PC-3 (cell line): Measurements from ENCODE around the gene DRAXIN. TPM values are rescaled to one million over a fixed set of nuclear protein-coding genes. Genes with fewer than 3 reads are reported as not detected.
A peak's percentile ranks its signal among the peaks of the same experiment; 100 is the strongest.

Source experiments
- ATAC-seq: fragments of 200-7000 bp; cut with Tn5 transposase; 2 replicates; pipeline ENCODE4 v1.9.1; 2020; ENCODE audit warnings: mild to moderate bottlenecking, moderate library complexity
- BruUV-seq: library from RNA; stranded (reverse); fragments of 400-500 nt; replicated peaks from 2 replicates; lab custom pipeline; 2021; lab: Mats Ljungman, UMichigan
- CTCF ChIA-PET: fragments of 300-600 bp; sonication (Branson Sonifier 250); formaldehyde crosslinking; loops from one replicate; lab custom pipeline; 2022; ENCODE audit warnings: antibody characterized with exemption; lab: Charles Lee
- POLR2A ChIA-PET: fragments of 300-600 bp; sonication (Branson Sonifier 250); formaldehyde crosslinking; loops from one replicate; lab custom pipeline; 2022; ENCODE audit warnings: antibody characterized with exemption; ENCODE audit not compliant: unreplicated experiment; lab: Charles Lee
- DNase-seq: peaks from one replicate; pipeline ENCODE4 v3.0.0-alpha.2; 2015
- H2AFZ ChIP-seq: fragments of 300-600 bp; sonication (generic); 2 replicates; pipeline ENCODE4 v1.6.0; 2016; ENCODE audit warnings: antibody characterized with exemption, low read length
- H3F3A ChIP-seq: fragments of 300-600 bp; sonication (generic); one replicate; pipeline ENCODE4 v1.6.0; 2017; ENCODE audit warnings: antibody characterized with exemption, low read length, control low read depth, mild to moderate bottlenecking; ENCODE audit not compliant: unreplicated experiment
- H3K27ac ChIP-seq: fragments of 300-600 bp; sonication (generic); 2 replicates; pipeline ENCODE4 v1.5.1; 2016; ENCODE audit warnings: mild to moderate bottlenecking, low read length
- H3K27me3 ChIP-seq: fragments of 300-600 bp; sonication (generic); 2 replicates; pipeline ENCODE4 v1.6.1; 2016; ENCODE audit warnings: low read length, mixed read lengths
- H3K36me3 ChIP-seq: fragments of 300-600 bp; sonication (generic); 2 replicates; pipeline ENCODE4 v1.6.1; 2016; ENCODE audit warnings: low read depth, mixed run types, low read length, mixed read lengths
- H3K4me1 ChIP-seq: fragments of 300-600 bp; sonication (generic); 2 replicates; pipeline ENCODE4 v1.5.1; 2016; ENCODE audit warnings: low read length; ENCODE audit not compliant: insufficient read depth
- H3K4me2 ChIP-seq: fragments of 300-600 bp; sonication (generic); 2 replicates; pipeline ENCODE4 v1.6.0; 2016; ENCODE audit warnings: low read length
- H3K4me3 ChIP-seq: fragments of 300-600 bp; sonication (generic); 2 replicates; pipeline ENCODE4 v1.5.1; 2016; ENCODE audit warnings: mild to moderate bottlenecking, low read length, mixed read lengths
- H3K79me2 ChIP-seq: fragments of 300-600 bp; sonication (generic); 2 replicates; pipeline ENCODE4 v1.6.1; 2017; ENCODE audit warnings: low read length, mixed read lengths
- H3K9ac ChIP-seq: fragments of 300-600 bp; sonication (generic); 2 replicates; pipeline ENCODE4 v1.6.0; 2016; ENCODE audit warnings: mild to moderate bottlenecking, low read length
- H3K9me2 ChIP-seq: fragments of 300-600 bp; sonication (generic); replicated peaks from 2 replicates; pipeline ENCODE4 v1.6.1; 2016; ENCODE audit warnings: mixed run types, low read length, mixed read lengths
- H3K9me3 ChIP-seq: fragments of 300-600 bp; sonication (generic); 2 replicates; pipeline ENCODE4 v1.6.1; 2016; ENCODE audit warnings: low read length, mixed read lengths
- H4K20me1 ChIP-seq: fragments of 300-600 bp; sonication (generic); 2 replicates; pipeline ENCODE4 v1.6.1; 2016; ENCODE audit warnings: low read length, mixed read lengths
- EZH2 ChIP-seq: fragments of 300-600 bp; sonication (generic); IDR thresholded peaks from one replicate; pipeline ENCODE4 v1.6.1; 2017; ENCODE audit warnings: antibody characterized with exemption, mild to moderate bottlenecking, low read length; ENCODE audit not compliant: unreplicated experiment
- EZH2phosphoT487 ChIP-seq: fragments of 300-600 bp; sonication (generic); IDR thresholded peaks from 2 replicates; pipeline ENCODE4 v1.6.1; 2018; ENCODE audit warnings: mild to moderate bottlenecking, antibody characterized with exemption, low read length, borderline replicate concordance
- intact Hi-C: fragments of 100-400 bp; cut with micrococcal nuclease; formaldehyde crosslinking; loops from 2 replicates; pipeline ENCODE4 v1.9.0; 2023
- total RNA-seq: library from RNA; depleted of rRNA; stranded (reverse); fragments of >200 nt; gene quantifications from 2 replicates; pipeline ENCODE4 v1.2.3, GENCODE V29; 2014
- TF ChIP-seq, protein P1 (sequence below): fragments of 300-600 bp; sonication (generic); conservative IDR thresholded peaks from 2 replicates; pipeline ENCODE4 v1.5.1; 2017; ENCODE audit warnings: antibody characterized with exemption, low read depth, mild to moderate bottlenecking, low read length

DRAXIN gene
- total RNA-seq, 1 experiment from 2014 or later = 0.07 TPM

DNA sequence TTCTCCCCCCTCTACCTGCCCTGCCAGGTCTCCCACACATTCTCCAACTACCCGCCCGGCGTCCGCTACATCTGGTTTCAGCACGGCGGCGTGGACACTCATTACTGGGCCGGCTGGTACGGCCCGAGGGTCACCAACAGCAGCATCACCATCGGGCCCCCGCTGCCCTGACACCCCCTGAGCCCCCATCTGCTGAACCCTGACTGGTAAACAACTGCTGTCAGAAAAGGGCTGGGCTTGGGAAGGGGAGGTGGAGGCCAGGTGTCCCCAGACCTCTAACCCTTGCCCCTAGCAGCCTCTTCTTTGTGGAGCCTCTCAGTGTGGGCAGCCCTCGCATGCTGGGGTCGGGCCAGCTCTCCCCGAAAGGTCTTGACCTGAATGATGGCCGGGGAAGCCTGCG is 30.4 kb upstream of the DRAXIN start:
- Histone ChIP-seq H3K9me3 (no peaks in the 10 kb centered on the region), H3F3A (no peaks in the 10 kb centered on the region), H3K4me3 (no peak overlapping the region), H3K9me2 (no peaks in the 10 kb centered on the region), H3K4me1 (no peaks in the 10 kb centered on the region), H3K27me3 (no peaks in the 10 kb centered on the region), H2AFZ (no peak overlapping the region), H3K9ac (no peak overlapping the region), H3K79me2 (0 out of 2 replicates have a peak, but pooled peaks cover under 1% of the 10 kb centered on the region), H3K36me3 (no peaks in the 10 kb centered on the region), H4K20me1 (no peaks in the 10 kb centered on the region), H3K4me2 (no peak overlapping the region), H3K27ac (no peak overlapping the region)
- ATAC-seq (no peak), DNase-seq (no peak)
- intact Hi-C loops = no loop called here
- ChIA-PET CTCF (no interaction called here), POLR2A (no interaction called here)
- BruUV-seq = no TSS peak
- TF ChIP-seq, protein P1, sequence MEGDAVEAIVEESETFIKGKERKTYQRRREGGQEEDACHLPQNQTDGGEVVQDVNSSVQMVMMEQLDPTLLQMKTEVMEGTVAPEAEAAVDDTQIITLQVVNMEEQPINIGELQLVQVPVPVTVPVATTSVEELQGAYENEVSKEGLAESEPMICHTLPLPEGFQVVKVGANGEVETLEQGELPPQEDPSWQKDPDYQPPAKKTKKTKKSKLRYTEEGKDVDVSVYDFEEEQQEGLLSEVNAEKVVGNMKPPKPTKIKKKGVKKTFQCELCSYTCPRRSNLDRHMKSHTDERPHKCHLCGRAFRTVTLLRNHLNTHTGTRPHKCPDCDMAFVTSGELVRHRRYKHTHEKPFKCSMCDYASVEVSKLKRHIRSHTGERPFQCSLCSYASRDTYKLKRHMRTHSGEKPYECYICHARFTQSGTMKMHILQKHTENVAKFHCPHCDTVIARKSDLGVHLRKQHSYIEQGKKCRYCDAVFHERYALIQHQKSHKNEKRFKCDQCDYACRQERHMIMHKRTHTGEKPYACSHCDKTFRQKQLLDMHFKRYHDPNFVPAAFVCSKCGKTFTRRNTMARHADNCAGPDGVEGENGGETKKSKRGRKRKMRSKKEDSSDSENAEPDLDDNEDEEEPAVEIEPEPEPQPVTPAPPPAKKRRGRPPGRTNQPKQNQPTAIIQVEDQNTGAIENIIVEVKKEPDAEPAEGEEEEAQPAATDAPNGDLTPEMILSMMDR = no peak
- TF ChIP-seq EZH2phosphoT487 (no peak), EZH2 (no peak)

DNA sequence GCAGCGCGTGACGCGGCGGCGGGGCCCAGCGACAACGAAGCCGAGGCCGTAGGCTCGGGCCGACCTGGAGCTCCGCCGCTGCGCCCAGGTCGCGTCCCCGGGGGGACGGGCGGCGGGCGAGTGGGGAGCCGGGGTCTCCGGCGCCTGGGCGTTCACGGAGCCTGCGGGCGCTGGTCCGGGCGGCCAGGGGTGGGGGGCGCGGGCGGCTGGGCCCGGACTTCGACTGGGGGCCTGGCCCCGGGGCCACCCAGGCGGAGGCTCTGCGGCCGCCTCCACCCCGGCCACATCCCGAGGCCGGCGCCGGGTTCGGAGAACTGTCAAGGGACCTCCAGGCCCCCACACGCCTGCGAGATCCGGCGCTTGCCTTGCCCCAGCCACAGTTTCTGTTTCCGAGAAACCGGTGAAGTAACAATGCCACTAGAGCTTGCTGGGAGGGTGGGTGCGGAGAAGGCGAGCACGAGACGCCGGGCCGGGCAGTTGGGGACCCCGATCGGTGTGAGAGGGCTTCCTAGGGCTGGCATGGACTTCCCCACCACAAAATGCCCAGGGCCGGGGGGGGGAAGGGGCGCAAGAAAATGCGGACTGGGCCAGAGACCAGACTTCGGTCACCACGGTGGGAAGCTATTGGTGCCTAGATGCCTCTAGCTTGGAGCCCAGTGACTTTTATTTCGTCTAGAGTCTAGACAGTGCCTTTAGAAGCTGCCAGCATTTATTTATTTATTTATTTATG is 27.0 kb upstream of the DRAXIN start:
- Histone ChIP-seq H3K4me1 (no peaks in the 10 kb centered on the region), H3K27ac (no peak overlapping the region), H2AFZ (peak overlapping the region; percentile 94), H3K4me3 (peak overlapping the region; percentile 83), H3K9me3 (no peaks in the 10 kb centered on the region), H3K36me3 (no peaks in the 10 kb centered on the region), H3K4me2 (peak overlapping the region; percentile 98), H3F3A (no peaks in the 10 kb centered on the region), H3K79me2 (no peaks in the 10 kb centered on the region), H4K20me1 (no peaks in the 10 kb centered on the region), H3K9ac (peak overlapping the region; percentile 64; the same call in 1 of the 2 replicates), H3K27me3 (no peaks in the 10 kb centered on the region), H3K9me2 (no peaks in the 10 kb centered on the region)
- TF ChIP-seq, protein P1 = no peak
- TF ChIP-seq EZH2 (no peak), EZH2phosphoT487 (no peak)
- BruUV-seq = TSS peak; percentile 18
- ATAC-seq = peak; percentile 64
- intact Hi-C loops = loop anchor here (1.0 kb wide), 1 partner anchor 56 kb away; no protein-coding TSS in a partner anchor
- peak; percentile 37 for DNase-seq
- CTCF ChIA-PET = interaction anchor here (0.6 to 1.8 kb wide), 10 partner anchors 9 to 775 kb away, joined by 3 to 15 read pairs (median 5); no protein-coding TSS in a partner anchor
- POLR2A ChIA-PET = interaction anchor here (0.6 to 0.7 kb wide), 2 partner anchors 792 to 963 kb away, joined by 3 to 7 read pairs; no protein-coding TSS in a partner anchor

DNA sequence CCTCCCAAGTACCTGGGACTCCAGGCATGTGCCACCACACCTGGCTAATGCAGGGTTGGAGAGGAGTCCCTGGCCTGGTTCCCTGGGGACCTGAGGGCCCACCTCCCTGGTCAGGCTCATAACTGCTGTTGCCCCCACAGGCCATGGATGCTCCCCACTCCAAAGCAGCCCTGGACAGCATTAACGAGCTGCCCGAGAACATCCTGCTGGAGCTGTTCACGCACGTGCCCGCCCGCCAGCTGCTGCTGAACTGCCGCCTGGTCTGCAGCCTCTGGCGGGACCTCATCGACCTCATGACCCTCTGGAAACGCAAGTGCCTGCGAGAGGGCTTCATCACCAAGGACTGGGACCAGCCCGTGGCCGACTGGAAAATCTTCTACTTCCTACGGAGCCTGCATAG is 23.0 kb upstream of the DRAXIN start:
- Histone ChIP-seq H4K20me1 (no peaks in the 10 kb centered on the region), H3K9me3 (no peaks in the 10 kb centered on the region), H3K4me1 (no peaks in the 10 kb centered on the region), H3K9me2 (no peaks in the 10 kb centered on the region), H3K27ac (no peak overlapping the region), H3F3A (no peaks in the 10 kb centered on the region), H3K27me3 (no peaks in the 10 kb centered on the region), H2AFZ (no peak overlapping the region), H3K4me3 (no peak overlapping the region), H3K79me2 (no peaks in the 10 kb centered on the region), H3K9ac (no peak overlapping the region), H3K4me2 (no peak overlapping the region), H3K36me3 (no peaks in the 10 kb centered on the region)
- intact Hi-C loops = no loop called here
- TF ChIP-seq EZH2 (no peak), EZH2phosphoT487 (no peak)
- TF ChIP-seq, protein P1 = no peak
- ChIA-PET POLR2A (no interaction called here), CTCF (no interaction called here)
- no peak for DNase-seq
- ATAC-seq = no peak
- BruUV-seq = no TSS peak
